Left forelimb (tissue), 1 donor: ENCODE measurements around the gene DYNLRB1.

Source experiments
- DNase-seq: peaks from one replicate; pipeline ENCODE4 v3.0.0-alpha.2; 2018; ENCODE audit warnings: low spot score

DYNLRB1 gene

GRCh38 chr20:34558320-34559218 lies 42.3 kb downstream of the DYNLRB1 start, which contains the start of gene MAP1LC3A:
TSS of gene MAP1LC3A (plus strand) at chr20:34558718. CDS start at chr20:34558869, 151 bp downstream.
- DNase-seq = peak; percentile 95

- no peak for DNase-seq
Observed at GRCh38 chr20:34559311-34560140, 43.3 kb downstream of the DYNLRB1 start.

DNA sequence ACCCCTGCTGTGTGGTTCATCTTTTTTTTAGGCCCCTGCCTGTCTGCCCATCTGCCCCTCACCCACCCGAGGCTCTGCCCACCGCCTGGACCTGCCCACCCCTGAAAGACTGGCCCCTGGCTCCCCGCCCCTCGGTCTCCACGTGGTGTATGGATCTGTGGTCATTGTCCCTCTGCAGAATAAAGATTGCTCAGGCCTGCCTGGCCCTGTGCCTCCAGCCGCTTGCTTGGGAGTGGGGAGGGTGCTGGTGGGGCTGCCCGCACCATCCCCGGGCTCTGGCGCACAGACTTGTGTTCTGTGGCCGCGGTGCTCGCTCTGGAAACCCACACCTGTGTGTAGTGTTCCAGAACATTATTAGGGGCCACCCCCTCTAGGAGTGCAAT lies 43.9 kb downstream of the DYNLRB1 start:
- DNase-seq = no peak

GRCh38 chr20:34560614-34561013 lies 44.4 kb downstream of the DYNLRB1 start:
- no peak for DNase-seq

- no peak for DNase-seq
Observed at GRCh38 chr20:34561661-34562060, 45.4 kb downstream of the DYNLRB1 start.

GRCh38 chr20:34562641-34563040 lies 46.4 kb downstream of the DYNLRB1 start:
- no peak for DNase-seq

GRCh38 chr20:34564833-34565232 lies 48.6 kb downstream of the DYNLRB1 start:
- no peak for DNase-seq

DNA sequence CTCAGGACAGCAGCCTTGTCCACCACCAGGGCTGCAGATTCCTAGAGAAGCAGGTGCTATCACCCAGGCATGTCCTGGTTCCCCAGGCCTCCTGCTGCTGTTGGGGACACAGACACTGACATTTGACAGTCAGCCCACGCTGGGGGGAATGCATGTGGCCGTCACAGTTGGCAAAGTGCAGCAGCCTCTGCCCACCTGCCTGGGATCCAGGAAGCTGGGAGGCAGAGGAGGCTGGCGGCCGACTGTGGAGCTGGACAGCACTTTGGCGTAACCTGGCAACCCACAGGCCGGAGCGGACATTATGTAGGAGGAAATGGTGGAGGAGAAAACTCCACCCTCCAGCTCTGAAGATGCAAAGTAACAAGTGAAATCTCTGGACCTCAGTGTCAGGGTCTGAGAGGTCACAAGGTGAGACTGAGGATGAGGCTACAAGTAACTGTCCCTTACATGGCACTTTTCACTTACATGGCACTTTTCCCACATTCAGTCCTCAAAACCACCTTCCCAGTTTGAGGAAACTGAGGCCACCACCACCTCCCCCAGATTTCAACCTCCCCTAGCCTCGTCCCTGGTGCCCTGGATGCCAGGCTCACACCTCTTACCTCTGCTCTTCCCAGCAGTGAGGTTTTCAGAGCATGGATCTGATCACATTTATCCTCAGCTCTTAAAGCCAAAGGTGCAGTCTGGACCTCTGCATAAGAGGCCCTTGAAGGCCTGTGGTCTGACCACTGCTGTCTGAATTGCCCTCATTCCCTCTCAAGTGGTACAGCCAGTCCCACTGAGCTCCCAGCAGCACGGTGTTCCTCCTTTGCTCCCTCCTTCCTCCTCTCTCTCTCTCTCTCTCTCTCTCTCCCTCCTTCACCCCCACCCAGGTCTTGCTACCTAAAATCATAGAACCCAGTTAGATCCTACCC lies 51.0 kb downstream of the DYNLRB1 start:
- DNase-seq = no peak

DNA sequence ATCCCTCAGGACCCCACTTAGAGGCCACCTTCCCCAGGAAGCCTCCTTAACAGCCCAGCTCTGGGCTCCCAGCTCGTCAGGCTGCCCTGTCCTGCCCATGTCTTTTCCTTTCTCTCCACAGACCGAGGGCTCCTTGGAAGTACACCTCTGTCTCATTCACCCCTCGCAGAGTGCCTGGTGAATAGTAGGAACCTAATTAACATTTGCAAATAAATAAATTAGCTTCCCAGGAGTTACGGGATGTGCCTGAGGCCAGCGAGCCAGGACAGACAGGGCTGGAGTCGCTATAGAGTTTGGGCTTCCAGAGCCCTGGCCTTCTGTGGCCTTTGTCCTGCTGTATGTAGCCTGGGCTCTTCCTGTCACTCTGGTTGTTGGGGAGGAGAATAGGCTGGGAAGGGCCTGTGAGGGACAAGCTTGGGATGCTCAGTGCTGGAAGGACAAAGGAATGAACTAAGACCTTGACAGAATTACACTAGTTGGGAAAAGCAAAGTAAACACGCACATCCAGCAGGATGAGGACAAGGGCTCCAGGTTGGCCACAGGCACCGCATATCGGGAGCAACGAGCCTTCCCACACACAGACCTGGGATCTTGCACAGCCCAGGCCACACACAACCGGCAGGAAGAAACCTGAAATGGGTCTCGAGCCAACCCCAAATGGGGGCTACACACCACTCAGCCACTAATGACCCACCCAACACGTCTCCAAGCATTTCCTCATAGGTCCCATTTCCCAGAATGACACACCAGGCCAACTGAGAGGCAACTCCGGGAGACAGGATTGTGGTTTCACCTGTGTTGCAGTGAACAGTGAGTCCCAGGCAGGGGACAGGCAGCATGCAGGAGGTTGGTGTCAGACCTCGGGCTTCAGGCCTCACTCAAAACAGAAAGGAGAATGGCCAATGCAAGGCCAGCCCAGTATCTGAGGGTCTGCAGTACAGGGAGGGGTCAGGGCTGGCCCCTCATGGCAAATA lies 52.0 kb downstream of the DYNLRB1 start:
- DNase-seq = no peak

DNA sequence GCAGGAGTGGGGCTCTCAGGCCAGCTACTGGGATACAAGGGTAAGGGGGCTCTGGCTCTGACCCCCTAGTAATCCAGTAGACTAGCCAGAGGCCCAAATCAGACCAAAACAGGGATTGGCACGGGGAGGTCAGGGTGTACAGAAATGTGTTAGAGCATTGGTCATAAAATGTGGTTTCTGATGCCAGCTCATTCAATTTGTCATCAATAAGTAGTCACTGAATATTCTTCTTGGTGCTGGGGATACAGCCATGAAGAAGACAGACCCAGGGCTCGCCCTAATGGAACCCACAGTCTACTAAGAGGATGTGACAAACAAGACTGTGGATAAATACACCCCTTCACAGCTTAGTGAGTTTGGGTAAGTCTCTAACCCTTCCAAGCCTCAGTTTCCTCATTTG lies 53.4 kb downstream of the DYNLRB1 start:
- DNase-seq = no peak

DNA sequence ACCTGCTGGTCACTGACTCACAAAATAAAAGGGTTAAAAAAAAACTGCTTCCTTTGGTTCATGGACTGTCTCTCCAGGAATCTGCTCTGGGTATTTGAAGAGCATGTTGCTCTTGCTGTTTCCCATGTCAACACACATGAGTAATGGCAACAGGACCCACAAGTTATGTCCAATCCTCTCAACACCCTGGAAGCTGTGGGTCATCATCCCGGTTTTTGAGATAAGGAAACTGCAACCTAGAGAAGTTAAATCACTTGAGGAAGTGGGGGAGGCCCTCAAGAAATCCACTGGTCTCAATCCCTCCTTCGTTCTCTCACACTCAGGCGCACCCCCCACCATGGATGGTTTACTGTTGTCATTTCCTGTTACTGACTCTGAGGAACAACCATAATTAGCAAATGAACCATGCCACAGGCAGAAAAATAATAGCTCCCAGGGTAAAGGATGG lies 54.7 kb downstream of the DYNLRB1 start:
- no peak for DNase-seq

GRCh38 chr20:34571753-34572152 lies 55.5 kb downstream of the DYNLRB1 start:
- DNase-seq = no peak

GRCh38 chr20:34573541-34574300 lies 57.5 kb downstream of the DYNLRB1 start:
- no peak for DNase-seq

DNA sequence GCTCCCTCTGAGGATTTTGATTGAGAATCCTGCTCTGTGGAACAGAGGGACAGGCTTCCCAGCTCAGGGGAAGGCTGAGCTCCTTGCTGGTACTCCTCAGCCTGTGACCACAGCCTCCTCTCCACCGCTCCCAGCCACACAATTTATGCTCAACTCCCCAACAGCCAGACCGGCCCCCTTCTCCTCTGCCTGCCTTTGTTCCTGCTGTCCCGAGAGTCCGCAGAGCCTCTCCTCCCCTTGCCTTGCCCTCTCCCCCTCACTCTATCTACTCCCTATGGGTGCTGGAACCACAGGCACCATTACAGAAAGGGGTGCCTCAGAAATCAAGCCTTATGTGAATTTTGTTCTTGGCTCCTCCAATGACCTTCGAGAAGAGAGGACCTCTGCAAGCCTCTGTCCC lies 58.2 kb downstream of the DYNLRB1 start:
- no peak for DNase-seq

GRCh38 chr20:34574861-34575260 lies 58.6 kb downstream of the DYNLRB1 start:
- no peak for DNase-seq

- no peak for DNase-seq
Observed at GRCh38 chr20:34575271-34575670, 59.0 kb downstream of the DYNLRB1 start.

DNA sequence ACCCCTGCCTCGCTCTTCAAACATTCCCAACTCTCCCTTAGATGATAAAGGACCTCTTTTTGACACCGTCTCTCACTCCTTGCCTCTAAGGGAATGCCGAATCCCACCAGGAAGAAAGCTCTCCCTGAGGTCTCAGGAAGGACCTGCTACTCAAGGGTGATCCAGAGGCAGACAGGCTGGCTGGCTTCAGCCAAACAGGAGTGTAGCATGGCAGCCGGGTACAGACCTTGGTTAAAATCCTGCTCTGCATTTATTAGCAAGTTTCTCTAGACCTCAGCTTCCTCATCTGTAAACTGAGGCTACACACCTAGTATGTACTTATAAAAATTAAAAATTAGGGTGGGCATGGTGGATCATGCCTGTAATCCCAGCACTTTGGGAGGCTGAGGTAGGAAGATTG lies 59.5 kb downstream of the DYNLRB1 start:
- DNase-seq = no peak

- DNase-seq = no peak
Observed at GRCh38 chr20:34577061-34577460, 60.8 kb downstream of the DYNLRB1 start.

DNA sequence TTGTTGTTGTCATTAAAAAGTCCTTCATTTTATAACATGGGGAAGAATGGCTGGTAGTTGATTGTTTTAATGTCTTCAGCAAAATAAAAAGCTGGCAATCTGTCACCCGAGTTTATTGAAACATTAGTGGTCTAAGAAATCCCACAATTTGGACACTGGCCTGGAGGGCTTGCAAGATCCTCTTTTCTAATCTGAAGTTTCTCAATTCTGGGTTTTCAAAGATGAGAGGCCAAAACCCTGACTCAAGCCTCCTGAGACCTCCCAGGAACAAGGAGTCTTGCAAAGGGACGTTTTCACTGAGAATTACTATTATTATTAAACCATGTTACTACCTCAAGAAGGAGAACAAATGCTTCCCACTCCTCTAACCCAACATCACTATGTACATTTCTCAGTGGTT lies 61.8 kb downstream of the DYNLRB1 start:
- no peak for DNase-seq

DNA sequence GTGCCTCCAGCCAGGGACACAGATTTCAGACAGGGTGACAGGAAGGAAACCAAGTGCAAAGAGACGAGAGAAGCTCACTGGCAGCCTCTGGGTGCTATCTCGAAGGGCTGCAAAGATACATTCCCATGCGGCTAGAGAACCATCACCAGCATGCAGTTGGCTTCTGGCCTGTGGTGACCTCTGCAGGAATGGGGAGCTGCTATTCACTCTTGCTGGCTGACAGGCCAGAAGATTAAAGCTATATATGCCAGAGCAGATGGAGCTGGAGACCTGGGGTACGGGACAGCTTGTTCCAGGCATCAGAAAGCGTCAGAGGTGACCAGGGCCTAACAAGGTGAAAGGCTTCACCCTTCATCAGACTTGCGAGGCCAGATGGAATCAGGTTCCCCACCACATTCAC lies 62.3 kb downstream of the DYNLRB1 start:
- no peak for DNase-seq
